NT2/D1 (cell line): ENCODE measurements around the gene PTCD1.

Experiments
- DNase-seq: peaks from one replicate; pipeline ENCODE4 v3.0.0-alpha.2; 2011; ENCODE audit warnings: low read depth, low spot score
- H3K27me3 ChIP-seq: 2 replicates; pipeline ENCODE4 v1.6.0; 2011; ENCODE audit warnings: mild to moderate bottlenecking; ENCODE audit not compliant: insufficient read length, insufficient read depth
- H3K36me3 ChIP-seq: 2 replicates; pipeline ENCODE4 v1.6.1; 2011; ENCODE audit warnings: mild to moderate bottlenecking, low read length, mixed read lengths; ENCODE audit not compliant: insufficient read depth, insufficient read length
- H3K4me1 ChIP-seq: 2 replicates; pipeline ENCODE4 v1.5.1; 2011; ENCODE audit not compliant: insufficient read depth, insufficient read length
- H3K4me3 ChIP-seq: 2 replicates; pipeline ENCODE4 v1.5.1; 2011; ENCODE audit warnings: low read depth; ENCODE audit not compliant: insufficient read length
- H3K9ac ChIP-seq: 2 replicates; pipeline ENCODE4 v1.6.0; 2011; ENCODE audit warnings: low read depth; ENCODE audit not compliant: insufficient read length
- H3K9me3 ChIP-seq: 2 replicates; pipeline ENCODE4 v1.5.1; 2011; ENCODE audit warnings: mild to moderate bottlenecking, low read length; ENCODE audit not compliant: insufficient read depth
- SUZ12 ChIP-seq: IDR thresholded peaks from 2 replicates; pipeline ENCODE4 v1.6.1; 2011; ENCODE audit not compliant: insufficient read length, insufficient read depth; ENCODE audit errors: extremely low read depth
- YY1 ChIP-seq: IDR thresholded peaks from 2 replicates; pipeline ENCODE4 v1.6.1; 2011; ENCODE audit not compliant: insufficient read length, insufficient read depth
- ZNF274 ChIP-seq: IDR thresholded peaks from 2 replicates; pipeline ENCODE4 v1.6.1; 2011; ENCODE audit warnings: mild to moderate bottlenecking, low read depth, low read length

PTCD1 gene

DNA sequence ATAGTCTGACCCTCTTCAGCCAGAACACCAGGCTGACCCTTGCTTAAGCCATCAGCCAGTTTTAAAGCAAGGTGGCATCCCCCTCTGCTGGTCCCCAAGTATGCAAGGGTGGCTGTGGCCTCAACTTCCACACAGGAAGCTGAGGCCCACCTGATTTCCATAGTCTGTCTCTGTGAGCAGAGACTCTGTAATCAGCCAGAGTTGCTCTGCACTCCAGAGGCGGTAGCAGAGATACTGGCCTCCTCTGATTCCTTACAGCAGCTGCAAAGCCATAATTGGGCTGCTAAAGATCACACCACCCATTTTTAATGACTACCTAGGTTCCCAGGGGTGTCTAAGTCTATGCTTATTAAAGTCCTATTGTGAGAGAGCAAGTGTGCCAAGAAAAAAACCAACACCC is 32.0 kb downstream of the PTCD1 start:
- no peak for DNase-seq
- Histone ChIP-seq H3K36me3 (peaks cover 62% of the 10 kb centered on the region), H3K4me3 (no peak overlapping the region), H3K9ac (peak overlapping the region; percentile 23), H3K27me3 (no peaks in the 10 kb centered on the region), H3K4me1 (peaks cover 4% of the 10 kb centered on the region), H3K9me3 (no peaks in the 10 kb centered on the region)
- TF ChIP-seq YY1: no peak
- no peak for TF ChIP-seq ZNF274
- TF ChIP-seq SUZ12: no peak

GRCh38 chr7:99404977-99405320 is 33.6 kb downstream of the PTCD1 start:
- no peaks in the 10 kb centered on the region for H3K9me3 ChIP-seq
- no peak for TF ChIP-seq SUZ12
- DNase-seq: no peak
- H3K4me1 ChIP-seq: peaks cover 4% of the 10 kb centered on the region
- H3K27me3 ChIP-seq: no peaks in the 10 kb centered on the region
- peaks cover 62% of the 10 kb centered on the region for H3K36me3 ChIP-seq
- peak overlapping the region; percentile 2 for H3K9ac ChIP-seq
- no peak overlapping the region for H3K4me3 ChIP-seq

- Histone ChIP-seq H3K9ac (peak overlapping the region; percentile 2), H3K27me3 (no peaks in the 10 kb centered on the region), H3K4me1 (peaks cover 4% of the 10 kb centered on the region), H3K36me3 (peaks cover 66% of the 10 kb centered on the region), H3K9me3 (no peaks in the 10 kb centered on the region), H3K4me3 (no peak overlapping the region)
- no peak for TF ChIP-seq ZNF274
- no peak for TF ChIP-seq SUZ12
- TF ChIP-seq YY1: no peak
- no peak for DNase-seq
These were observed 34.2 kb downstream of the PTCD1 start for GRCh38 chr7:99404235-99404976.

GRCh38 chr7:99403764-99404163 is 34.8 kb downstream of the PTCD1 start:
- no peak for DNase-seq
- H3K36me3 ChIP-seq: peaks cover 72% of the 10 kb centered on the region
- no peaks in the 10 kb centered on the region for H3K27me3 ChIP-seq
- no peak overlapping the region for H3K9ac ChIP-seq
- no peaks in the 10 kb centered on the region for H3K9me3 ChIP-seq
- peaks cover 4% of the 10 kb centered on the region for H3K4me1 ChIP-seq
- H3K4me3 ChIP-seq: no peak overlapping the region
- TF ChIP-seq YY1: no peak

GRCh38 chr7:99402854-99403253 is 35.7 kb downstream of the PTCD1 start:
- no peak for DNase-seq
- H3K36me3 ChIP-seq: peaks cover 81% of the 10 kb centered on the region
- H3K4me3 ChIP-seq: no peak overlapping the region
- H3K9me3 ChIP-seq: no peaks in the 10 kb centered on the region
- H3K27me3 ChIP-seq: no peaks in the 10 kb centered on the region
- peaks cover 4% of the 10 kb centered on the region for H3K4me1 ChIP-seq
- H3K9ac ChIP-seq: no peak overlapping the region
- TF ChIP-seq ZNF274: no peak
- TF ChIP-seq SUZ12: no peak
- TF ChIP-seq YY1: no peak

GRCh38 chr7:99399597-99399996 is 39.0 kb downstream of the PTCD1 start:
- DNase-seq: no peak
- Histone ChIP-seq H3K9me3 (no peaks in the 10 kb centered on the region), H3K9ac (no peak overlapping the region), H3K4me3 (no peak overlapping the region), H3K27me3 (no peaks in the 10 kb centered on the region), H3K4me1 (peaks cover 2% of the 10 kb centered on the region), H3K36me3 (peaks cover 92% of the 10 kb centered on the region)
- no peak for TF ChIP-seq SUZ12
- no peak for TF ChIP-seq YY1
- TF ChIP-seq ZNF274: no peak

DNA sequence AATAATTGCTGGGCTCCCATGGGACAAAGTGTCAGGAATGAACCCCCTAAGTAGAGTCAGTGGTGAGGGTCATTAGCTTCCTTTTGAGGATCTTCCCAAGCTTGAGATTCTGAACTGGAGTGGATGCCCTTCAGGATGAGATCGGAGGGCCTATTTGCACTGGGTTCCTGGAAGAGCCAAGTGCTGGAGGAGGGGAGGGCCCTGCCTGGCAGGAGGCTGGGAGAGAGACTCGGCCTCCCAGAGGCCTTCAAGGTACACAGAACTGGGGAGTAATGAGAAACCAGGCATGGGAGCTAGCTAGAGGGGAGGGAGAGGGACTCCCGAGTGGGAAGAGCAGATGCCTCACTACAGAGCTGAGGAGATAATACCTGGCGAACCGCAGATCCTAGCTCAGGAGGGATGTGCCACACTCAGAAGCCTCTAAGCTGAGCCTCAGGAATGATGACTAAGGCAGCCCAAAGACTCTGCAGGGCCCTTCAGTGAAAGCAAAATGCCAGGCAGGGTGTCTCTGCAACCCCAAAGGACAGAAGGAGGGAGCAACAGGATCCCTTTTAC is 39.6 kb downstream of the PTCD1 start:
- TF ChIP-seq SUZ12: no peak
- H3K4me3 ChIP-seq: no peak overlapping the region
- no peaks in the 10 kb centered on the region for H3K9me3 ChIP-seq
- no peaks in the 10 kb centered on the region for H3K27me3 ChIP-seq
- DNase-seq: no peak
- peaks cover 92% of the 10 kb centered on the region for H3K36me3 ChIP-seq
- H3K9ac ChIP-seq: no peak overlapping the region
- peaks cover 4% of the 10 kb centered on the region for H3K4me1 ChIP-seq
